GM19023 (cell line): ENCODE measurements around the gene UBALD1.
"Not testable (repeated sequence)": the region's sequence is repeated elsewhere in the genome, so short reads cannot be mapped to it uniquely, and the experiment has no call there.

Experiments
- ATAC-seq: cut with Tn5 transposase; IDR thresholded peaks from one replicate; pipeline ENCODE4 v1.9.1; 2021; ENCODE audit warnings: mild to moderate bottlenecking, moderate library complexity; ENCODE audit not compliant: unreplicated experiment

Gene UBALD1

GRCh38 chr16:4599545-4599944, 15.1 kb downstream of the UBALD1 start:
- no peak for ATAC-seq

GRCh38 chr16:4599037-4599436, 15.7 kb downstream of the UBALD1 start:
- ATAC-seq: no peak

- no peak for ATAC-seq
These were observed 17.5 kb downstream of the UBALD1 start for GRCh38 chr16:4597174-4597573.

GRCh38 chr16:4594433-4595410, 20.0 kb downstream of the UBALD1 start:
- no peak for ATAC-seq

GRCh38 chr16:4593086-4593485, 21.6 kb downstream of the UBALD1 start:
- no peak for ATAC-seq

GRCh38 chr16:4591706-4592470, 22.8 kb downstream of the UBALD1 start:
- no peak for ATAC-seq

GRCh38 chr16:4591191-4591590, 23.5 kb downstream of the UBALD1 start:
- no peak for ATAC-seq

- ATAC-seq: no peak
These were observed 25.7 kb downstream of the UBALD1 start for GRCh38 chr16:4588961-4589360.

GRCh38 chr16:4588386-4588785, 26.3 kb downstream of the UBALD1 start:
- no peak for ATAC-seq

GRCh38 chr16:4586291-4586690, 28.4 kb downstream of the UBALD1 start:
- no peak for ATAC-seq

GRCh38 chr16:4583906-4584305, 30.8 kb downstream of the UBALD1 start:
- no peak for ATAC-seq

- ATAC-seq: no peak
These were observed 34.4 kb downstream of the UBALD1 start for GRCh38 chr16:4580250-4580649.

- ATAC-seq: no peak
These were observed 35.6 kb downstream of the UBALD1 start for GRCh38 chr16:4578961-4579530.

- no peak for ATAC-seq
These were observed 38.7 kb downstream of the UBALD1 start for GRCh38 chr16:4576008-4576407.

- ATAC-seq: no peak
These were observed 39.6 kb downstream of the UBALD1 start for GRCh38 chr16:4574919-4575705.

- ATAC-seq: not testable (repeated sequence)
These were observed 40.8 kb downstream of the UBALD1 start for GRCh38 chr16:4573926-4574325.

GRCh38 chr16:4572715-4573114, 42.0 kb downstream of the UBALD1 start:
- ATAC-seq: no peak

- ATAC-seq: no peak
These were observed 43.9 kb downstream of the UBALD1 start for GRCh38 chr16:4570688-4571321.

- ATAC-seq: no peak
These were observed 44.6 kb downstream of the UBALD1 start for GRCh38 chr16:4570086-4570485.

GRCh38 chr16:4566144-4566543, 48.5 kb downstream of the UBALD1 start:
- ATAC-seq: no peak
